PFSK-1 (cell line): ENCODE measurements around the gene HOXC12.

Experiments
- FOXP2 ChIP-seq: optimal IDR thresholded peaks from 2 replicates; pipeline ENCODE3; 2011; ENCODE audit warnings: borderline replicate concordance, control low read depth, inconsistent platforms; ENCODE audit not compliant: insufficient read depth; ENCODE audit errors: extremely low read length, extremely low read depth
- POLR2AphosphoS5 ChIP-seq: IDR thresholded peaks from 2 replicates; pipeline ENCODE4 v1.6.1; 2012; ENCODE audit warnings: low read depth, mild to moderate bottlenecking, control low read depth, low read length, moderate library complexity
- SIN3A ChIP-seq: IDR thresholded peaks from 2 replicates; pipeline ENCODE4 v1.6.1; 2012; ENCODE audit warnings: mild to moderate bottlenecking, low read length, moderate library complexity, borderline replicate concordance; ENCODE audit not compliant: insufficient read depth
- TAF1 ChIP-seq: IDR thresholded peaks from 2 replicates; pipeline ENCODE4 v1.6.1; 2012; ENCODE audit warnings: low read length, control low read depth, borderline replicate concordance; ENCODE audit not compliant: insufficient read depth
- TF ChIP-seq, protein P1 (sequence below), 2 experiments: IDR thresholded peaks; 2 replicates each; pipeline versions ENCODE4 v1.6.1 to v1.8.0; 2011 to 2012; ENCODE audit warnings: low read depth in 2 of 2, low read length in 2 of 2, control low read depth in 1 of 2, inconsistent platforms in 1 of 2, mild to moderate bottlenecking in 1 of 2, moderate library complexity in 1 of 2; ENCODE audit not compliant: insufficient read depth in 1 of 2

The HOXC12 gene

DNA sequence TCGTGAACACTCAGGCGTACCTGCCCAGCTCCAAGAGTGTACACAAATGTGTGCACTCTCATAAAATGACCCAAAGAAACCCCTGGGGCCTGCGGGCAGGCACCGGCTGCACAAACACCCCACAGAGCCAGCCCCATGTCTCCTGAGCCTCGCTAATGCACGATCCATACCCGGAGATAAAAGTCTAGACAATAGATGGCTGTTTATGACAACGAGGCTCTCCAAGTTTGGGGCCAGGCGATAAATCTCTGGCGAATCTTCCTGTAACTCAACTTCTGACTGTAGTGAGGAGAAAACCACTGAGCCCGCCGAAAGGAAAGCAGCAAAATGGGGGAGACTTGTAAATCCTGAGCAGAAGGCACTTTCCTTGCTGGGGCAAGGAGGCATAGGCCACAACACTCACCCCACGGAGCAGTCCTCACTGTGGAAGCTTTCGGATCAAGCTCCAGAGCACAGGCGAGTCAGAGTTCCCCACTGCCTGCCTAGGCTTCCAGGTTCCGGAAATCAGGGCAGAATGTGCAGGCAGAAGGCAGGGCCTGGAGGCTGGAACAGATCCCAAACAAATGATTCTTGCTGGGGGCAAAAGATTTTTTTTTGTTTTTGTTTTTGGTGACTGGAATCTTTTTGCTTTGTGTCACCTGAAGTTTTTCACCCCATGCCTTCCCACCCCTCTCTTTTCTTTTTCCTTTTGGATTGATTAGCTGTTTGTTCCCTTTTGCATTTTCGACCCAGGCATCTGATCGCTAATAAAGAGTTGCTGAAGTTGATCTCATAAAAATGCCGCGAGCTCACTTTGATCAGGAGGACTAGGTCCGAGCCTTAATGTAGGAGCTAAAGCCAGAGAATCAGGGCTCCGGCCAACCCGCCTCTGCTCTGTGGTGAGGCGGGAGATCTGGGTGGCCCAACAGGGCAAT, 13.8 kb downstream of the HOXC12 start:
- TF ChIP-seq SIN3A (no peak), POLR2AphosphoS5 (no peak), FOXP2 (no peak), TAF1 (no peak)
- TF ChIP-seq, protein P1, sequence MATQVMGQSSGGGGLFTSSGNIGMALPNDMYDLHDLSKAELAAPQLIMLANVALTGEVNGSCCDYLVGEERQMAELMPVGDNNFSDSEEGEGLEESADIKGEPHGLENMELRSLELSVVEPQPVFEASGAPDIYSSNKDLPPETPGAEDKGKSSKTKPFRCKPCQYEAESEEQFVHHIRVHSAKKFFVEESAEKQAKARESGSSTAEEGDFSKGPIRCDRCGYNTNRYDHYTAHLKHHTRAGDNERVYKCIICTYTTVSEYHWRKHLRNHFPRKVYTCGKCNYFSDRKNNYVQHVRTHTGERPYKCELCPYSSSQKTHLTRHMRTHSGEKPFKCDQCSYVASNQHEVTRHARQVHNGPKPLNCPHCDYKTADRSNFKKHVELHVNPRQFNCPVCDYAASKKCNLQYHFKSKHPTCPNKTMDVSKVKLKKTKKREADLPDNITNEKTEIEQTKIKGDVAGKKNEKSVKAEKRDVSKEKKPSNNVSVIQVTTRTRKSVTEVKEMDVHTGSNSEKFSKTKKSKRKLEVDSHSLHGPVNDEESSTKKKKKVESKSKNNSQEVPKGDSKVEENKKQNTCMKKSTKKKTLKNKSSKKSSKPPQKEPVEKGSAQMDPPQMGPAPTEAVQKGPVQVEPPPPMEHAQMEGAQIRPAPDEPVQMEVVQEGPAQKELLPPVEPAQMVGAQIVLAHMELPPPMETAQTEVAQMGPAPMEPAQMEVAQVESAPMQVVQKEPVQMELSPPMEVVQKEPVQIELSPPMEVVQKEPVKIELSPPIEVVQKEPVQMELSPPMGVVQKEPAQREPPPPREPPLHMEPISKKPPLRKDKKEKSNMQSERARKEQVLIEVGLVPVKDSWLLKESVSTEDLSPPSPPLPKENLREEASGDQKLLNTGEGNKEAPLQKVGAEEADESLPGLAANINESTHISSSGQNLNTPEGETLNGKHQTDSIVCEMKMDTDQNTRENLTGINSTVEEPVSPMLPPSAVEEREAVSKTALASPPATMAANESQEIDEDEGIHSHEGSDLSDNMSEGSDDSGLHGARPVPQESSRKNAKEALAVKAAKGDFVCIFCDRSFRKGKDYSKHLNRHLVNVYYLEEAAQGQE (IDR thresholded peaks at IDR 0.05; ENCODE audit: insufficient read depth in 1 of 2, low read depth in 2 of 2, low read length in 2 of 2): no peak

DNA sequence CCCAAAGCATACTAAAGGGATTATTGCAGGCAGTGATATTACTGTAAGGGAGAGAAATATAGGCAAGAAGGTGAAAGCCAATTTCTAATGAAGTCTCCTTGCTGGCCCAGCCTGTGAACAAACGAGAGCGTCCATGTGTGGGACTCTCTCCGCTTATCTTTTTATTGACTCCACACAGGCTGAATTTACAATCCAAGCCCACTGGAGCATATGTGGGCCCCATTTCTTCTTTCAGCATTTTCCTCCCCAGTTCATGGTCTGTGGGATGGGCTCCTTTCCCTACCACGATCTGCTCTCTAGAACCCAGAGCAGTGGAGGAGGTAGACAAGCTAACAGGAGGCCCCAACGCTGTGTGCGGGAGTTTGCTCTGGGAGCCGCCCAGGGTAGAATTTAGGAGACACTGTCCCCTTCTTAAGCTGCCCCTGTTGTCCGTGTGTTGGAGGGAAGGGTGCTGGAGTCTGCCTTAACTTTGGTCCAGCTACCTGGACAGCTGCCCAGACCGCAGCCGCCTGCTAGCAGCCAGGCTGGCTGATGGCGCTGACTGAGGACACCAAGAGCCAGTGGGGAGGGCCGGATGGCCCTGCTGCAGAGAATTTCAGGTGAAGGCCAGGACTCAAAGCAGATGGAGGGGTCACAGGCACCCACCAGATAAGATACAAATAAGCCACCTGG, 15.0 kb downstream of the HOXC12 start:
- TF ChIP-seq, protein P1 (IDR thresholded peaks at IDR 0.05; ENCODE audit: insufficient read depth in 1 of 2, low read depth in 2 of 2, low read length in 2 of 2): no peak

DNA sequence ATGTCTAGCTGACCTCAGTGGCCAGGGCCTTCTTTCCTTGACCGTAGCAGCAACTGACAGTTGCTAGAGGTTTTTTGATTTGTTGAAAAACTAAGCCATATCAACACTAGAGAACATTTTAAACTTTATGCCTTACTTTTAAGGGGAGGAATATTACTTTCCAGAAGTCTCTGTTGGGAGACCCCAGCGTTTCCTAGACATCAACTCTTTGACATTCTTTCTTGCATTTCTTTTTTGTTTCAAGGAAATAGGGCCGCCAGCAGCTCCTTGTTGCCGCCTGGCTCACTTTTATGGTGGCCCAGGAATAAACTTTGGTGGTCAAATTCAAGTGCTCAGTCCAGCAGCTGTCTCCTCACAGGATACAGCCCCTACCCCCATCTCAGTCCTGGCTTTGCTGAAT, 15.7 kb downstream of the HOXC12 start:
- TF ChIP-seq POLR2AphosphoS5 (no peak), TAF1 (no peak), FOXP2 (no peak), SIN3A (no peak)
- TF ChIP-seq, protein P1 (IDR thresholded peaks at IDR 0.05; ENCODE audit: insufficient read depth in 1 of 2, low read depth in 2 of 2, low read length in 2 of 2): no peak

DNA sequence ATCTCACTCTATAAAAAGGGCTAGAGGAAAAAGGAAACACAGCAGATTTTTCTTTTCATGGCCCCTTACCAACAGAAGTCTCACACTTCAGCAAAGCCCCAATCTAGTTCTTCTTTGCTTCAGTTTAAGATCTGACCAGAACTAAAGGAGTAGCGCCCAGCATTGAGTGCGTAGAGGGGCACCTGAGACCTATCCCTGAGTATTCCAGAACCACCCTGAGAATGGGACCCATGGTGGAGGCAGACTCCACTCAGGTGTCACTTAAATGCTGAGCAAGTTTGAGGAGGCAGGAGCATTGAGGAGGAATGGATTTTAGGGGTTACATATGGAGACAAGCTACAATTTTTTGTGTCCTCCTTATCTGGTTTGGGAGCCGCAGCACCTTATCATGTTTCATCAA, 16.4 kb downstream of the HOXC12 start:
- TF ChIP-seq, protein P1 (IDR thresholded peaks at IDR 0.05; ENCODE audit: insufficient read depth in 1 of 2, low read depth in 2 of 2, low read length in 2 of 2): no peak
- no peak for TF ChIP-seq FOXP2
- TF ChIP-seq SIN3A: no peak
- no peak for TF ChIP-seq TAF1
- no peak for TF ChIP-seq POLR2AphosphoS5
